Testis (tissue), 3 donors: Measurements from ENCODE around the gene PNMA8C. TPM values are rescaled to one million over a fixed set of nuclear protein-coding genes. Genes with fewer than 3 reads are reported as not detected.

Experiments used
- DNase-seq: peaks from one replicate; pipeline ENCODE4 v3.0.0-alpha.2; 2019
- H3K27ac ChIP-seq, 2 donors: fragments of 200-600 bp; sonication (generic); one replicate each; pipeline ENCODE4 v1.5.1; 2019
- H3K27me3 ChIP-seq: fragments of 200-600 bp; sonication (generic); one replicate; pipeline ENCODE4 v1.5.1; 2019
- H3K36me3 ChIP-seq: fragments of 200-600 bp; sonication (generic); one replicate; pipeline ENCODE4 v1.5.1; 2017; ENCODE audit warnings: low read depth; ENCODE audit errors: missing control alignments
- H3K4me1 ChIP-seq: fragments of 200-600 bp; sonication (generic); one replicate; pipeline ENCODE4 v1.5.1; 2019
- H3K4me3 ChIP-seq, 2 donors: fragments of 200-600 bp; sonication (generic); one replicate each; pipeline ENCODE4 v1.5.1; 2017 to 2019
- H3K9me3 ChIP-seq: fragments of 200-600 bp; sonication (generic); one replicate; pipeline ENCODE4 v1.5.1; 2017
- CTCF ChIP-seq, 3 experiments: fragments of 450-650 bp in 2 of 3; fragments of 200-600 bp in 1 of 3; sonication (generic) in 1 of 3; IDR thresholded peaks; one replicate each; pipeline ENCODE4 v1.5.1; 2016 to 2019; ENCODE audit warnings: antibody characterized with exemption in 3 of 3, mild to moderate bottlenecking in 2 of 3, moderate library complexity in 1 of 3
- POLR2A ChIP-seq: fragments of 450-650 bp; IDR thresholded peaks from one replicate; pipeline ENCODE4 v1.6.1; 2017; ENCODE audit warnings: antibody characterized with exemption, mild to moderate bottlenecking, moderate library complexity
- WGBS, 2 donors: methylation state at CpG; one replicate each; pipeline ENCODE4 v1.1.5; 2018; 5-methylcytosine and 5-hydroxymethylcytosine counted together
- intact Hi-C: fragments of 100-400 bp; cut with DNase I; formaldehyde crosslinking; loops from one replicate; pipeline ENCODE4 v1.15.1; 2023; ENCODE audit warnings: low total_unique reads
- polyA plus RNA-seq: library from polyadenylated mRNA; stranded (reverse); fragments of 350-450 nt; fragmentation: Illumina TruSeq; extraction: RNeasy Lipid Tissue Mini Kit (QIAGEN cat#74804); gene quantifications from one replicate; pipeline ENCODE4 v1.2.3, GENCODE V29; 2014; ENCODE audit warnings: low read depth, low replicate concordance; ENCODE audit not compliant: insufficient read depth
- total RNA-seq, 2 donors: library from RNA; depleted of rRNA; stranded (reverse); fragments of >200 nt; gene quantifications; one replicate each; pipeline ENCODE4 v1.2.3, GENCODE V29; 2016

The PNMA8C gene
- total and polyA plus RNA-seq, 3 donors from 2014 or later: 1.2 to 1.9 (median 1.4) TPM

GRCh38 chr19:46471811-46472543, 43.2 kb upstream of the PNMA8C start:
- H3K9me3 ChIP-seq: no peaks in the 10 kb centered on the region
- peak overlapping the region; percentile 57 to 68 for H3K4me3 ChIP-seq
- H3K4me1 ChIP-seq: peaks cover 15% of the 10 kb centered on the region
- H3K36me3 ChIP-seq: no peaks in the 10 kb centered on the region
- no peak for TF ChIP-seq POLR2A
- no peaks in the 10 kb centered on the region for H3K27me3 ChIP-seq
- intact Hi-C loops: no loop called here
- peak overlapping the region; percentile 81 to 82 for H3K27ac ChIP-seq
- WGBS, 2 donors: 31 to 38% methylated on average over 11 of the region's 11 CpGs
- DNase-seq: no peak

GRCh38 chr19:46471116-46471733, 42.5 kb upstream of the PNMA8C start, which contains the start of gene PNMA8A:
PNMA8A (minus strand) TSS chr19:46471563; CDS start chr19:46471035, 528 bp downstream.
- 2 to 5% methylated on average over 18 to 46 of the region's 57 CpGs for WGBS, 2 donors
- peak within 1 kb of the TSS; percentile 81 to 82 for H3K27ac ChIP-seq
- peak; percentile 87 for DNase-seq
- peaks cover 15% of the 10 kb centered on the region for H3K4me1 ChIP-seq
- no peaks in the 10 kb centered on the region for H3K9me3 ChIP-seq
- TF ChIP-seq CTCF (IDR thresholded peaks at IDR 0.05): no peak
- no peak for TF ChIP-seq POLR2A
- intact Hi-C loops: no loop called here
- H3K4me3 ChIP-seq: peak within 1 kb of the TSS; percentile 57 to 68
- no peaks in the 10 kb centered on the region for H3K27me3 ChIP-seq
- no peaks in the 10 kb centered on the region for H3K36me3 ChIP-seq

GRCh38 chr19:46470376-46470775, 41.6 kb upstream of the PNMA8C start:
- no peak for TF ChIP-seq CTCF (IDR thresholded peaks at IDR 0.05)
- no peak for TF ChIP-seq POLR2A
- Histone ChIP-seq H3K4me1 (peaks cover 15% of the 10 kb centered on the region), H3K9me3 (no peaks in the 10 kb centered on the region), H3K4me3 (peak overlapping the region; percentile 57 to 68), H3K27ac (peak overlapping the region in 1 of 2 donors; percentile 81), H3K27me3 (no peaks in the 10 kb centered on the region), H3K36me3 (no peaks in the 10 kb centered on the region)
- 45 to 67% methylated on average over 10 of the region's 10 CpGs for WGBS, 2 donors
- DNase-seq: no peak
- intact Hi-C loops: no loop called here

GRCh38 chr19:46469541-46470185, 40.9 kb upstream of the PNMA8C start:
- Histone ChIP-seq H3K27ac (no peak overlapping the region), H3K36me3 (no peaks in the 10 kb centered on the region), H3K4me3 (no peak overlapping the region), H3K9me3 (no peaks in the 10 kb centered on the region), H3K4me1 (peaks cover 15% of the 10 kb centered on the region), H3K27me3 (no peaks in the 10 kb centered on the region)
- DNase-seq: no peak
- 89 to 91% methylated on average over 18 of the region's 18 CpGs for WGBS, 2 donors
- TF ChIP-seq CTCF (IDR thresholded peaks at IDR 0.05): no peak
- TF ChIP-seq POLR2A: no peak
- intact Hi-C loops: no loop called here

- Histone ChIP-seq H3K4me3 (no peak overlapping the region), H3K4me1 (peaks cover 3% of the 10 kb centered on the region), H3K9me3 (no peaks in the 10 kb centered on the region), H3K27me3 (no peaks in the 10 kb centered on the region), H3K27ac (peak overlapping the region in 1 of 2 donors; percentile 32), H3K36me3 (no peaks in the 10 kb centered on the region)
- DNase-seq: no peak
- 59 to 64% methylated on average over 15 of the region's 15 CpGs for WGBS, 2 donors
- intact Hi-C loops: no loop called here
- TF ChIP-seq CTCF (IDR thresholded peaks at IDR 0.05) (no peak), POLR2A (no peak)
Observed at GRCh38 chr19:46466536-46467196, 37.9 kb upstream of the PNMA8C start.
